ENCODE measurements around the gene PPFIBP2.

Gene PPFIBP2

GRCh38 chr11:7600205-7600775 is 86.5 kb downstream of the PPFIBP2 start:
- DNase-seq (ENCODE audit: low spot score) = peak; percentile 26

DNA sequence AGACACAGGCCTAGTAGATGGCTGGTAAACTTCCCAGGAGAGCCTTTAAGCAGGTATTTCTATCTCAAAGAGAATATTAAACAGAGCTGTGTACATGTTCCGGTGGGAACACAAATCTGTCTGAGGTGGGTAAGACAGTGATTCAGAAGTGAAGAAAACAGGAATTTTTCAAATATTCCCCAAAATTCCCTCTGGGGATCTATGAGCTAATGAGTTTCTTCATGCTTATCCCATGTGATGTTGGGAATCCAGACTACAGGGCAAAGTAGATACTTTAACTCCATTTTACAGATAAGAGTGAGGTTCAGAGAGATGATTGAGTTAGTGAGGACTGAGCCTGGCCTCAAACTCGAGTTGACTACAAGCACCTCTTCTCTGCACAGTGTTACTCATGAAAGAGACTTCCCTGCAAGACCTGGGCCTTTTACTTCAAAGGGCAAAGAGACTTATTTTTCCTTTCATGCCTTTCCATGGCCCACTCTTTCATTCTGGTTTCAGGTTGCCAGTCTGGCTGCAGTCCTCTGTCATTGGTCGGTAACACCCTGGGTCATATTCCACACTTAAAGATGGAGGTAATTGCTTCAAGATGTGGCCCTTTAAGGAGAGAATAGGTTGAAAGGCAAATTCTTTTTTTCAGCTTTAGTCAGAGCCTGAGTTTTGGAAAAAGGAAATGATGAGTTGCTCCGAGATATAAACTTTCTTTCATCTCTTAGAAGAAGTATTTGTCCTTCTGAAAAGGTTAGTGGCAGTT is 89.4 kb downstream of the PPFIBP2 start:
- peak; percentile 5 for DNase-seq (ENCODE audit: low spot score)

DNA sequence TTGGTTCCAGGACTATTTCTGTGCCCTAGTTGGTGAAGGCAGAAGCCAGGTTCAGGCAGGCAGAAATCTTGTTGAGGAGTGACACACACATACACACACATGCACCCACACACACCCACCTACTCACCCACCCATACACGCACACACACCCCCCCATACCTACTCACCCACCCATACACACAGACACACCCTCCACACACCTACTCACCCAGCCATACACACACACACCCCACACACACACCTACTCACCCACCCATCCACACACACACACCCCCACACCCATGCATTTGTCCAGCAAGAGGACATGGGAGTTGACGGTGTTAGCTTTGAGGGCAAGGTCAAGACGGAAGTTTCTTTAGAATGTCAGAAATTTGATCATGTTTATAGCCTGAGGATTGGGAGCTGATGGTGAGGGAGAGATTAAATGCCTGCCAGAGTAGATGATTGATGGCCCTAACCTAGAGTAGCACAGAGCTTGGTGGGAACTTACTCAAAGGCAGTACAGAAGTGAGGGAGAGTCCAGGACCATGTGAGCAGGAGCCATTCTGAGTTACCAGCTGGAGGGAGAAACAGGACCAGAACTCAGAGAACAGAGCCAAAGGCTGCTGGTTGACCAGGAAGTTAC is 90.6 kb downstream of the PPFIBP2 start:
- no peak for DNase-seq (ENCODE audit: low spot score)

- peak; percentile 37 for DNase-seq (ENCODE audit: low spot score)
Observed at GRCh38 chr11:7605186-7605943, 91.6 kb downstream of the PPFIBP2 start.

GRCh38 chr11:7606496-7606895 is 92.7 kb downstream of the PPFIBP2 start:
- DNase-seq (ENCODE audit: low spot score) = no peak

DNA sequence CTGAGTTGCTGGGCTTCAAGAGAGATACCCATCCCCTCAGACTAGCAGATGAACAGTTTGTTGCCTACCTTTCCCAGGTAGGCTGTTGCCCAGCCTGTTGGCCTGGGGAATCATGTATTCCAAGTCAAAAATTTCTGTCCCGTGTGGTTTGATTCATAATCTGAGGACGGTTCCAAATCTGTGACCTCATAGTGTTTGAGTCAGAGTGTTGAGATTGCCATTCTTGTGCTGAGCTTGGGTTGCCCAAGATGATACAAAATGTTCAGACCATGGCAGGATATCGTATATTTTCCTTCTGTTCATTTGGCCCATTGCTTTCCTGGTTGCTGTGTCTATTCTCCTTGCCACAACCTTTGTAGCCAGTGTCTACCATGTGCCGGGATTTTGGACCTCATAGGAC is 95.2 kb downstream of the PPFIBP2 start:
- no peak for DNase-seq (ENCODE audit: low spot score)

DNA sequence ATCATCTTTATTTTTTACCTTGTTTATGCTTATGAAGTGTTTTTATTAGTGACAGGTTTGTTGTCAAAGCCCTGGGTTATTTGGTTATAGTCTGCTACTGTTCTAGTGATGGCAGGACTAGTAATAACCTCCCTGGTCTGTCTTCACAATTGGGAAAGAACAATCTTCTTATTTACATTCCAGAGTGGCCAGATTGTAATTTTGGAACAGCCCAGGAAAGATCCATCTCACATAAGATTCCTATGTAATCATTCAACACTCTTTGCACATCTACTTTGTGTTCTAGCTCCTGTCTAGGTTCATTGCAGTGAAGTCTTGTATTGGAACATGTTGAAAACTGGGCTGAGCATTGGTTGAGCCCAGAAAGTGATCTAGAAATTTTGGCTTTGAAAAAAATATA is 95.7 kb downstream of the PPFIBP2 start:
- DNase-seq (ENCODE audit: low spot score) = no peak

- no peak for DNase-seq (ENCODE audit: low spot score)
Observed at GRCh38 chr11:7610393-7610792, 96.6 kb downstream of the PPFIBP2 start.

GRCh38 chr11:7611411-7611810 is 97.6 kb downstream of the PPFIBP2 start:
- no peak for DNase-seq (ENCODE audit: low spot score)

DNA sequence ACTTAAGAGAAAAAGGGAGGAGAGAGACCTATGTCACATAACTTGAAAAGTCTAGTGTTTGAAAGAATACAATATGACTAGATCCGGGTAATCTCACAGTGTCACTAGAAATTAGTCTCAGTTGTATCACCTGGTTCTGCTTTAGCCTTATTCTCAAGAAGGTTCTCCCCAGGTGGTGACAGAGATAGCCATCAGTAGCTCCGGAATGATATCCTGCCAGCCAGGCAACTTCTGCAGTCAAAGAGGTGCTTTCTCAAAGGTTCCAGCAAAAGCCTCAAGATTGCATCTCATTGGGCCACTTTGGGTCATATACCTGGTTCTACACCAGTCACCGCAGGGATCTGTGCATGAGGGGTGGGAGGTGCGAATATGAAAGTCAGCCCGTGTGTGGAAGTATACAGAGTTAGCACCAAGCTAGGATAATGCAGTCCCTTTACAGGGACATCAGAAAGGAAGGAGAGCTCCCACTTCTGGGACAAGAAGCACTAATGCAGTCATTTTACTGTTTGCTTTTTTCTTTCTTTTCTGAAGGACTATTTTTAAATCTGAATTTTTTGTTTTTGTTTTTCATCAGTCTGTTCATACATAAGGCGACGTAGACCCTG is 98.4 kb downstream of the PPFIBP2 start:
- no peak for DNase-seq (ENCODE audit: low spot score)

GRCh38 chr11:7612661-7613393 is 99.0 kb downstream of the PPFIBP2 start:
- DNase-seq (ENCODE audit: low spot score) = no peak

DNA sequence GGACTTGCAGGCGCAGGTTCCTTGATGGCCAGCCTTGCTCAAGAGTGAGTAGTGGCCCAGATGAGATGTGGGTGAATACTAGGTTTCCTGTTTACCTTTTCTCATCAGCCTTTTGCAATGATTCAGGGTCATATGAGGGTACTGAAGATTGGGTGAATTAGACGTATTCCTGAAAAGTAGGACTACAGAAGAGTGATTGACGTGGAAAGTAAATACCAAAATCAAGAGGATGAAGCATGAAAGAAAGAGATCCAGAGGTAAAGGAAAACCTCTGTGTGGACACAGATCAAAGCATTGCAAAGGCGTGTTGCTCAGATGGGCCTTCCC is 99.6 kb downstream of the PPFIBP2 start:
- DNase-seq (ENCODE audit: low spot score) = no peak

DNA sequence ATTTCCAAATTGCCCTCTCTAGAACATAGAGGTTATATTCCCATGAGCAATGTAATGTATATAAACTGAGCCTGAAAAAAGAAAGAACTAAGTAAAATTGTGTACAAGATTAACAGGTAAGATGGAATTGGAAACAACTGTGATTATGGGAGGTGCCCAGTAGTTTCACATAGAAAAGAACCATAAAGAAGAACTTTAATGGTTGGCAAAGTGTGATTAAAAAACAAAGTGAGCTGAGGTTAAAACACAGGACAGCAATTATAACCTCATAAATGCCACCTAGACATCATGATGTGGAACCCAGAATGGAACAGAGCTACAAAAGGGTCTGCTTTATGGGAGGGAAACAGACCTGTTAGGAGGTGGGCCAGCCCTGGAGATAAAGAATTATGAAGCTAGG is 100.9 kb downstream of the PPFIBP2 start:
- DNase-seq (ENCODE audit: low spot score) = no peak

DNA sequence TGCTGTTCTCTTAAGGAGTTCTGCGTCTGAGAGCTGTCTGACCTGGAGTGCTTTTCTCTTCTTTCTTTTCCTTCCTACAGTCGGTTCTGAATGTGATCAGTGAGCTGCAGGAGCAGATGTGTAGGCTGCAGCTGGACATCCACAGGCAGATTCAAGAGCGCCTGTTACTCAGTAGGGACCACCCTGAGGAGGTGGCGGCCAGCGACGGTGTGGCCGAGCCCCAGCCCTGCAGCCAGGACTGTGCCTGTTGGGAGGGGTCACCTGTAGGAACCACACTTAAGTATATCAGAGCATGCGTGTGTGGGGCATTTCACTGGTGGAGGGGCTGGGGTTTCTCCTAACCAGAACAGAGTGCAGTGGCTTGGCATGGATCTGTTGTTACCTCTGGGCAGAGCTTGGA is 103.2 kb downstream of the PPFIBP2 start:
- no peak for DNase-seq (ENCODE audit: low spot score)

DNA sequence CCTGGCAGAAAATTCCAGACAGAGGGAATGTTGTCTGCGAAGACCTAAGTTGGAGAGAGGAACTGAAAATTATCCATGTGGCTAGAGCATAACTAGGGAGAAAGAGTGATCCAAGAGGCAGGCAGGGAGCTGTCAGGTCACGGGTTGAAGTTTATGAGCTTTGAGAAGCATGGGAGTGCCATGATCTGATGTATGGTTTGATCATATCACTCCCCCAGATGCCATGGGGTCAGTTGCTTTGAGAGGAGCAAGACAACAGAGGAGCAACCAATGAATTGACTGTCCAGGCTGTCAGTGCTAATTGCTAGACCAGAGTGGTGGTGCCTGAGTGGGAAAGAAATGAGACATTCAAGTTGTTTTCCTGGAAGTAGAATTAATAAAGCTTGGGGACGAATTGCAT is 105.5 kb downstream of the PPFIBP2 start:
- no peak for DNase-seq (ENCODE audit: low spot score)

GRCh38 chr11:7621090-7621489 is 107.3 kb downstream of the PPFIBP2 start:
- DNase-seq (ENCODE audit: low spot score) = no peak

DNA sequence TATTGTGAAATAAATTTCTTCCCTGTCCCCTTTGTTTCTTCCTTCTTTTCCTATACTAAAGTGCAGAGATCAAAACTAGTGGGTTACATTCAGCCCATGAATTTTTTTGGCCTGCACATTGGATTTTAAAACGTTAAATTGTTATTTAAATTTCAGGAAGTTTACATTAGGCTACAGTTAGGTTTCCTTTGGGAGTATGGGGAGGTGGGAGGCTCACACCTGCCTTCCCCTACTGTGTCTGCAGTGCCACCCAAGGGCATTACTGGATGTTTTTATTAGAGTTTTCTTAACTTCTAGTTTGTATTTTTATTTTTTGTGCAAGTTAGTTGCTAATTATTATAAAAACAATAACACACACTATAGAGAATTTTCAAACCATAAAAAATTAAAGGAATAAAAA is 107.8 kb downstream of the PPFIBP2 start:
- DNase-seq (ENCODE audit: low spot score) = no peak

DNA sequence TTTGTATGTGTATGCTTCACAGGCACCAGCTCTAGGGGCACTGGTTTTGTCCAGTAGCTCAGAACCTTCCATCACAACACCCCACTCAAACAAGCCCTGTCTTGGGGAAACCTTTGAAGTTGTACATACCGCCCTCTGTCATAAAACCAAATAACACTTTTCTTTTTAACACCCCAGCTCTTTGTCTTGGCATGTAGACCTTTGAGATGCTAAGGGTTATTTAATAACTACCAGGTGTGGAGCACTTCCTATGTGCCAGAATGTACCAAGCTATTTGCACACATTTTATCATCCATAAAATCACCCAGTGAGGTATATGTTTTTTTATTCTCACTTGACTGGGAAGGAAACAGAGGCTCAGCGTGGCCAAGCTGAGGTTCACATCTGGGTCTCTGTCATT is 108.9 kb downstream of the PPFIBP2 start:
- no peak for DNase-seq (ENCODE audit: low spot score)

DNA sequence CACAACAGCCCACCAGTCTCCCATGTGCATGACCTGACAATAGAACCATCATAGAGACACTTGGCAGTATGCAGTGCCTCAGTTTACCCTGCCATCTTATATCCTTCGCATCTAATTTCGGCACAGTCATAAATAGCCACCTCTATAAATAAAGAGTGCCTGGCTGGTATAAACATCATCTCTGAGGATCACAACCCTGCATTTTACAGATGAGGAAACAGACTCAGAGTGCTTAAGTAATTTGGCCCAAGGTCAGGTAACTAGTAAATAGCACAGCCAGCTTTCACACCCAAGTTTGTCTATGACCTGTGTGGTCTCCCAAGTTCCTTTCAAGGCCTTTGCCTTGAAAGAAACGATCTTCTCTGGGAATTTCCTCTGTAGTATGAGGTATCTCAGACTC is 114.9 kb downstream of the PPFIBP2 start:
- DNase-seq (ENCODE audit: low spot score) = no peak

DNA sequence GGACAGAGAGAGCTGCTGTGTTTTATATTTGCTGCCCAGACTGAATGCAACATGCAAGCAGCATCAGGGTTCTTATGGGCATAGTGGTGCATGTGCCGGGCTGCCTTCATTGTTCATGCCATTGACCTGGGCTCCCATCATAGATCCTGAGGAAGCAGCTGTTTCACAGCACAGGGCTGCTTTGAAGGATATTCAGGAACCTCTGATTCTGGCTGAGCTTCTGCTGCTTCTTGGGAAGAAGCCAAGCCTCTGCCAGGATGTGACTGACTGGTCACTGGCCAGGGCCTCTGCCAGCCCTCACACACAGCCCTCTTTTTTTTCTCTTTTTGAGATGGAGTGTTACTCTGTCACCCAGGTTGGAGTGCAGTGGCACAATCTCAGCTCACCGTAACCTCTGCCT is 116.2 kb downstream of the PPFIBP2 start:
- no peak for DNase-seq (ENCODE audit: low spot score)

GRCh38 chr11:7632211-7632610 is 118.4 kb downstream of the PPFIBP2 start:
- no peak for DNase-seq (ENCODE audit: low spot score)

DNA sequence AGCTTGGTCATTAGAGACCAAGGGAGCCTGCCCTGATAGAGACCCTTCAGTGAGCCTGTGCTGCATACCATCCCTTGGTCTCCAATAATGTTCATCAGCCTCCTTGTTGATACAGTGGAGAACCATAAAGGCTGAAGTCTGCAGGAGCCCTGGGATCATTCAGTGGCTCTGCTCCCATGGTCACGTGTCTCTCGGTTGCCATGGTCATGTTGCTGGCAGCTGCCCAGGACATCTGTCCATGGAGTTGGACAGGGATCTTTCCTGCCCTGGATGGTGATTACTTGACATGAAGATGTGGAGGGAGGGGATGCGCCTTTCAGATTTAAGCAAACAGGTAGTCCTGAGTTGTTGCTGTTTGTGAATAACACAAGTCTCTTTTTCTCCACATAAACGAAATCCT is 121.3 kb downstream of the PPFIBP2 start:
- DNase-seq (ENCODE audit: low spot score) = no peak
